HCT116 (cell line): ENCODE results near the gene SLC66A1. TPM values are rescaled to one million over a fixed set of nuclear protein-coding genes. Genes with fewer than 3 reads are reported as not detected.

Experiments used
- ATAC-seq: fragments of 200-7000 bp; cut with Tn5 transposase; 2 replicates; pipeline ENCODE4 v1.9.1; 2020; ENCODE audit warnings: mild to moderate bottlenecking, moderate library complexity
- BruUV-seq: library from RNA; stranded (reverse); fragments of 400-500 nt; replicated peaks from 2 replicates; lab custom pipeline; 2021; lab: Mats Ljungman, UMichigan
- CTCF ChIA-PET: fragments of 300-600 bp; sonication (Branson Sonifier 250); formaldehyde crosslinking; loops from one replicate; lab custom pipeline; 2021; ENCODE audit warnings: antibody characterized with exemption; lab: Charles Lee
- POLR2A ChIA-PET: fragments of 300-600, 350-600 bp; sonication (Branson Sonifier 250); formaldehyde crosslinking; loops from one replicate; lab custom pipeline; 2021; ENCODE audit warnings: antibody characterized with exemption; lab: Charles Lee
- RAD21 ChIA-PET, 2 experiments: fragments of 300-600 bp; sonication (Branson Sonifier 250); formaldehyde crosslinking; loops; one replicate each; lab custom pipeline; 2023; ENCODE audit warnings: low total read pairs in 2 of 2; ENCODE audit not compliant: uncharacterized antibody in 2 of 2, unreplicated experiment in 2 of 2, low non-redundant PET in 1 of 2; lab: Charles Lee
- DNase-seq: peaks from one replicate; pipeline ENCODE4 v3.0.0-alpha.2; 2010; ENCODE audit warnings: low read depth, low spot score
- H2AFZ ChIP-seq: fragments of 200-600 bp; shearing (Covaris generic), sonication (generic); 2 replicates; pipeline ENCODE4 v1.6.1; 2017; ENCODE audit warnings: low read depth, mixed run types, mixed read lengths, antibody characterized with exemption, low read length; ENCODE audit not compliant: poor library complexity, severe bottlenecking
- H3K27ac ChIP-seq: 2 replicates; pipeline ENCODE4 v1.5.1; 2012; ENCODE audit warnings: low read depth, low read length
- H3K27me3 ChIP-seq: fragments of 200-600 bp; sonication (generic); 2 replicates; pipeline ENCODE4 v1.6.1; 2016; ENCODE audit warnings: mixed run types, low read length, mixed read lengths; ENCODE audit not compliant: insufficient read depth
- H3K36me3 ChIP-seq, 2 experiments: fragments of 200-500 bp in 1 of 2; fragments of 200-600 bp in 1 of 2; sonication (Bioruptor generic) in 1 of 2; sonication (generic) in 1 of 2; 2 replicates each; pipeline versions ENCODE4 v1.5.1 to v1.6.1; 2014 to 2016; ENCODE audit warnings: low read length in 2 of 2, inconsistent platforms in 1 of 2, mixed read lengths in 1 of 2, mixed run types in 1 of 2; ENCODE audit not compliant: insufficient read depth in 2 of 2, control insufficient read depth in 1 of 2
- H3K4me1 ChIP-seq, 2 experiments: fragments of 200-600 bp in 1 of 2; sonication (generic) in 1 of 2; 2 replicates each; pipeline versions ENCODE4 v1.5.1 to v1.6.1; 2012 to 2017; ENCODE audit warnings: low read length in 2 of 2, inconsistent platforms in 1 of 2, mild to moderate bottlenecking in 1 of 2, mixed read lengths in 1 of 2, mixed run types in 1 of 2, moderate library complexity in 1 of 2; ENCODE audit not compliant: insufficient read depth in 2 of 2, control insufficient read depth in 1 of 2
- H3K4me2 ChIP-seq: fragments of 200-600 bp; sonication (generic); 2 replicates; pipeline ENCODE4 v1.6.1; 2017; ENCODE audit warnings: mixed run types, low read length, mixed read lengths
- H3K4me3 ChIP-seq, 2 experiments: fragments of 200-600 bp in 1 of 2; sonication (generic) in 1 of 2; replicated peaks in 1 of 2; 2 replicates each; pipeline ENCODE4 v1.5.1; 2011 to 2016; ENCODE audit warnings: low read length in 2 of 2, control low read depth in 1 of 2, low read depth in 1 of 2, mild to moderate bottlenecking in 1 of 2, mixed read lengths in 1 of 2, mixed run types in 1 of 2
- H3K79me2 ChIP-seq: fragments of 200-600 bp; sonication (generic); 2 replicates; pipeline ENCODE4 v1.6.1; 2017; ENCODE audit warnings: mild to moderate bottlenecking, mixed run types, low read length, moderate library complexity, mixed read lengths; ENCODE audit not compliant: insufficient read depth
- H3K9ac ChIP-seq: fragments of 200-600 bp; sonication (generic); 2 replicates; pipeline ENCODE4 v1.6.1; 2016; ENCODE audit warnings: low read length, mixed read lengths
- H3K9me2 ChIP-seq: fragments of 200-600 bp; sonication (generic), shearing (Covaris generic); 2 replicates; pipeline ENCODE4 v1.6.1; 2017; ENCODE audit warnings: mixed run types, mild to moderate bottlenecking, moderate library complexity; ENCODE audit not compliant: insufficient read depth
- H3K9me3 ChIP-seq, 2 experiments: fragments of 200-500 bp in 1 of 2; fragments of 200-600 bp in 1 of 2; sonication (Bioruptor generic) in 1 of 2; sonication (generic) in 1 of 2; 2 replicates each; pipeline ENCODE4 v1.6.1; 2014 to 2017; ENCODE audit warnings: low read length in 2 of 2, mixed read lengths in 2 of 2, inconsistent platforms in 1 of 2, low read depth in 1 of 2, mild to moderate bottlenecking in 1 of 2, mixed run types in 1 of 2, moderate library complexity in 1 of 2; ENCODE audit not compliant: control insufficient read depth in 1 of 2, insufficient read depth in 1 of 2
- H4K20me1 ChIP-seq: fragments of 200-600 bp; sonication (generic), shearing (Covaris generic); 2 replicates; pipeline ENCODE4 v1.6.1; 2017; ENCODE audit warnings: mixed run types, mild to moderate bottlenecking, moderate library complexity; ENCODE audit not compliant: insufficient read depth
- CBX3 ChIP-seq: IDR thresholded peaks from 2 replicates; pipeline ENCODE4 v1.6.1; 2012; ENCODE audit warnings: low read depth
- CEBPB ChIP-seq: IDR thresholded peaks from 2 replicates; pipeline ENCODE4 v1.6.1; 2012; ENCODE audit warnings: low read depth
- CTCF ChIP-seq, 3 experiments: fragments of 200-600 bp in 1 of 3; sonication (generic) in 1 of 3; IDR thresholded peaks in 2 of 3; conservative IDR thresholded peaks in 1 of 3; 2 replicates each; pipeline ENCODE4 v1.5.1; 2012 to 2017; ENCODE audit warnings: low read depth in 2 of 3, low read length in 2 of 3, antibody characterized with exemption in 1 of 3, borderline replicate concordance in 1 of 3, control low read depth in 1 of 3, mild to moderate bottlenecking in 1 of 3, mixed read lengths in 1 of 3, mixed run types in 1 of 3, moderate library complexity in 1 of 3; ENCODE audit not compliant: insufficient read depth in 1 of 3
- EZH2 ChIP-seq: fragments of 200-600 bp; sonication (generic); IDR thresholded peaks from 2 replicates; pipeline ENCODE4 v1.6.1; 2017; ENCODE audit warnings: antibody characterized with exemption, mixed run types
- EZH2phosphoT487 ChIP-seq: fragments of 200-600 bp; IDR thresholded peaks from 2 replicates; pipeline ENCODE4 v1.6.1; 2018; ENCODE audit warnings: antibody characterized with exemption, borderline replicate concordance
- FOSL1 ChIP-seq: IDR thresholded peaks from 2 replicates; pipeline ENCODE4 v1.6.1; 2012; ENCODE audit warnings: low read depth
- JUND ChIP-seq: IDR thresholded peaks from 2 replicates; pipeline ENCODE4 v1.6.1; 2012
- MAX ChIP-seq: IDR thresholded peaks from 2 replicates; pipeline ENCODE4 v1.6.1; 2012
- POLR2A ChIP-seq: IDR thresholded peaks from 2 replicates; pipeline ENCODE4 v1.7.0; 2011; ENCODE audit warnings: borderline replicate concordance; ENCODE audit not compliant: insufficient read depth, insufficient read length; ENCODE audit errors: extremely low read depth
- RAD21 ChIP-seq: IDR thresholded peaks from 2 replicates; pipeline ENCODE4 v1.6.1; 2012; ENCODE audit warnings: low read depth, mild to moderate bottlenecking
- REST ChIP-seq: IDR thresholded peaks from 2 replicates; pipeline ENCODE4 v1.6.1; 2012; ENCODE audit warnings: low read depth
- SIN3A ChIP-seq: IDR thresholded peaks from 2 replicates; pipeline ENCODE4 v1.6.1; 2012; ENCODE audit warnings: low read depth
- SP1 ChIP-seq: IDR thresholded peaks from 2 replicates; pipeline ENCODE4 v1.6.1; 2012; ENCODE audit warnings: low read depth
- SRF ChIP-seq: IDR thresholded peaks from 2 replicates; pipeline ENCODE4 v1.6.1; 2012; ENCODE audit warnings: low read depth
- TCF7L2 ChIP-seq: IDR thresholded peaks from 2 replicates; pipeline ENCODE4 v1.7.0; 2011; ENCODE audit warnings: borderline replicate concordance, inconsistent platforms; ENCODE audit not compliant: insufficient read depth, insufficient read length; ENCODE audit errors: extremely low read depth
- ZBTB33 ChIP-seq: IDR thresholded peaks from 2 replicates; pipeline ENCODE4 v1.6.1; 2011; ENCODE audit warnings: mild to moderate bottlenecking, low read length, moderate library complexity; ENCODE audit not compliant: insufficient replicate concordance; ENCODE audit errors: extremely low read depth
- intact Hi-C: fragments of 100-400 bp; cut with micrococcal nuclease; formaldehyde crosslinking; loops from 2 replicates; pipeline ENCODE4 v1.10.0; 2022
- total RNA-seq: library from RNA; stranded (reverse); gene quantifications from one replicate; pipeline ENCODE4 v1.2.1, GENCODE V29; 2021; ENCODE audit not compliant: unreplicated experiment

The SLC66A1 gene
- total RNA-seq, 1 experiment from 2014 or later, result 11.1 TPM

- H3K4me1 ChIP-seq, result no peaks in the 10 kb centered on the region
- no peak for DNase-seq
- POLR2A ChIA-PET, result no interaction called here
- RAD21 ChIA-PET, result no interaction called here
- no peak for TF ChIP-seq SIN3A
- TF ChIP-seq CBX3, result no peak
- no peak for TF ChIP-seq SRF
- no peak for TF ChIP-seq TCF7L2
- no peak for TF ChIP-seq SP1
- no peak for TF ChIP-seq CTCF (IDR thresholded peaks at IDR 0.05 in 2 of 3, conservative IDR thresholded peaks at IDR 0.05 in 1 of 3; ENCODE audit: borderline replicate concordance in 1 of 3, insufficient read depth in 1 of 3, low read depth in 2 of 3, low read length in 2 of 3)
- TF ChIP-seq FOSL1, result no peak
- no peak for TF ChIP-seq REST
- TF ChIP-seq EZH2, result no peak
- no peak for TF ChIP-seq EZH2phosphoT487
- no peak for TF ChIP-seq ZBTB33
- no peak for TF ChIP-seq MAX
- no peak for TF ChIP-seq CEBPB
- TF ChIP-seq JUND, result no peak
- TF ChIP-seq POLR2A, result no peak
- TF ChIP-seq RAD21, result no peak
- TF ChIP-seq, all 23 proteins: peak for 0
- ATAC-seq, result no peak
- BruUV-seq, result no TSS peak
- H3K36me3 ChIP-seq, result no peaks in the 10 kb centered on the region
- H4K20me1 ChIP-seq, result no peaks in the 10 kb centered on the region
- H3K27me3 ChIP-seq, result no peaks in the 10 kb centered on the region
- peaks cover 13% of the 10 kb centered on the region; the same call in 1 of the 2 replicates for H3K79me2 ChIP-seq
- CTCF ChIA-PET, result no interaction called here
- no peak overlapping the region for H2AFZ ChIP-seq
- H3K9ac ChIP-seq, result no peak overlapping the region
- no peaks in the 10 kb centered on the region for H3K9me3 ChIP-seq
- no peaks in the 10 kb centered on the region for H3K9me2 ChIP-seq
- no peak overlapping the region for H3K4me2 ChIP-seq
- no peak overlapping the region for H3K27ac ChIP-seq
- intact Hi-C loops, result no loop called here
- H3K4me3 ChIP-seq, result no peak overlapping the region
Measured at GRCh38 chr1:19361611-19362147, 49.6 kb downstream of the SLC66A1 start.
